HG03039 (cell line): Measurements from ENCODE around the gene TMEM114.

Experiments
- ATAC-seq: cut with Tn5 transposase; IDR thresholded peaks from one replicate; pipeline ENCODE4 v1.9.1; 2021; ENCODE audit warnings: mild to moderate bottlenecking, moderate library complexity; ENCODE audit not compliant: unreplicated experiment

Gene TMEM114

GRCh38 chr16:8611886-8612600 lies 21.7 kb upstream of the TMEM114 start:
- no peak for ATAC-seq

GRCh38 chr16:8611122-8611521 lies 20.8 kb upstream of the TMEM114 start:
- no peak for ATAC-seq

- ATAC-seq: no peak
Measured at GRCh38 chr16:8607214-8607613, 16.9 kb upstream of the TMEM114 start.

- no peak for ATAC-seq
Measured at GRCh38 chr16:8605554-8605953, 15.2 kb upstream of the TMEM114 start.

- no peak for ATAC-seq
Measured at GRCh38 chr16:8600144-8600775, 9.9 kb upstream of the TMEM114 start.

GRCh38 chr16:8596581-8596980 lies 6.3 kb upstream of the TMEM114 start:
- ATAC-seq: no peak

- no peak for ATAC-seq
Measured at GRCh38 chr16:8595783-8596182, 5.5 kb upstream of the TMEM114 start.

GRCh38 chr16:8594149-8594666 lies 3.9 kb upstream of the TMEM114 start:
- ATAC-seq: no peak

- ATAC-seq: no peak
Measured at GRCh38 chr16:8591451-8591850, 1.1 kb upstream of the TMEM114 start.

GRCh38 chr16:8590811-8591210 lies 500 bp upstream of the TMEM114 start:
- no peak for ATAC-seq

GRCh38 chr16:8589057-8589899 lies 1.0 kb downstream of the TMEM114 start:
- ATAC-seq: no peak

GRCh38 chr16:8588682-8589056 lies 1.6 kb downstream of the TMEM114 start:
- no peak for ATAC-seq

- no peak for ATAC-seq
Measured at GRCh38 chr16:8587065-8587464, 3.2 kb downstream of the TMEM114 start.

GRCh38 chr16:8585857-8586256 lies 4.5 kb downstream of the TMEM114 start:
- no peak for ATAC-seq

- no peak for ATAC-seq
Measured at GRCh38 chr16:8585041-8585440, 5.3 kb downstream of the TMEM114 start.

- ATAC-seq: no peak
Measured at GRCh38 chr16:8583732-8584131, 6.6 kb downstream of the TMEM114 start.

GRCh38 chr16:8583199-8583598 lies 7.1 kb downstream of the TMEM114 start:
- ATAC-seq: no peak

- ATAC-seq: no peak
Measured at GRCh38 chr16:8581831-8582580, 8.3 kb downstream of the TMEM114 start.

GRCh38 chr16:8579559-8579958 lies 10.8 kb downstream of the TMEM114 start:
- ATAC-seq: no peak

- ATAC-seq: no peak
Measured at GRCh38 chr16:8577678-8578304, 12.5 kb downstream of the TMEM114 start.
